K562 treated with DMSO at 1 percent for 48 hours (cell line): ENCODE measurements around the gene COG4. TPM values are rescaled to one million over a fixed set of nuclear protein-coding genes. Genes with fewer than 3 reads are reported as not detected.

Experiments used
- total RNA-seq: library from RNA; unstranded; fragments of 300-600 nt; gene quantifications from 2 replicates; pipeline ENCODE4 v1.2.3, GENCODE V29; 2022; ENCODE audit warnings: low replicate concordance; ENCODE audit errors: extremely low read depth

COG4 gene
- total RNA-seq: 178 TPM in 1 of 2 replicates, not detected in the other

DNA sequence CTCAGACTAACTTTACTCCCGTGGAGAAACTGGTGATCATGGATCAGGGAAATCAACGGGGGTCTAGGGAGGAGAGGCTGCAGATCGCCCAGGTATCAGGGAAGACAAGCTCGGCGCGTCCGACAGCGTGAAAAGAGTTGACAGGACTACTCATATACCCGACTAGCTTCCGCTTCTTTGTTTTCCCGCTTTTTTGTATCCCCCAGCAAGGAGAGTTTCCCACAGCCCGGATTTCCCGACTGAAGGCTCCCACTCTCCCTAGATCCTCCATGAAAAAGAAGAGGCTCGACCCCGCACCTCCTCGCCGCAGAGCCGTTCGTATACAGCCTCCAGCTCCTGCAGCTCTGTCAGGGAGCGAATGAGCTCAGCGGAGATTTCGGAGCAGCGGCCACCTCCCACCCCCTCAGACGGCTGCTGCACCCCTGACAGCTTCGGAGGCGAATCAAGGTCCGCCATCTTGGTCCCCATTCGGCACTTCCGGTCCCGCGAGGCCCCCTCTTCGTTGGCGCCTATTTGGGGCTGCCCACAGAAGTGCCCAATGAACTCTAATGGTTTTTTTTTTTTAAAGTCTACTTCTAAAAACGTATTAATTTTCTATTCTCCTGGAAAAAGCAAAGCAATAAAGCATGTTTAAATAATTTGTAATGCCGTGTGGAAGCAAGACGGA lies at the start of gene COG4:
Gene COG4, minus strand, starts transcription at position 479 of the 667 bp plus-strand sequence. Its CDS starts 11 bp downstream, at position 468.

DNA sequence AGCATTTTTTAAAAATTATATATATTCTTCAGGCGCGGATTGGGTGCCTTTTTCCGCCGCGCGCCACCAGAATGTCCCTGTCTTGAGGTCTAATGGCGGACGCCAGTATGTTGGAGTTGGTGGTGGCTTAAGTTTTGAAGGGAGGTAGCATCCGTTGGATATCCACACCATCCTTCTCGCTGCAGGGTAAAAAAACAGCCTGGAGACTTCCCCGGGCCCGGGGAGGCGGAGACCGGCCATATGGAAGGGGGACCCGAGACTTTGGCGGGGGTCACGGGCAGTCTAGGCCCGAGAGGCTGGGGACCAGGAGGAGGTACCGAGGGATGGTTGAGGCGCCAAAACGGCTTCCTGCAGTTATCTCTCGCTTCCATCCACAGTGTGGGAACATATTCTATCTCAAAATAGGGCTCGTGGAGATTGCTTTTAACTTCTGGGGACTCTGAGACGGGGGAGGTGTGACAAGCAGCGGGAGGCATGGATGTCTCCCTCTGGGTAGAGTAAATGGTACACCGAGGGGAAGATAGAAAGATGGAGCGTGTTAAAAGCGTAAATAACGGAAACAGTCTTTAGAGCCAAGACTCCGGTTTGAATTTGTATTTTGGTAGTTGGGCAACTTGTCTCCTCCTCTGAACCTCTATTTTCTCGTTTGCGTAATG lies 517 bp upstream of the COG4 start, which contains the start of gene SF3B3:
Gene SF3B3, plus strand, starts transcription at position 74 of the 656 bp plus-strand sequence. CDS start 2,841 bp downstream, outside the sequence.

GRCh38 chr16:70454222-70455034 lies 68.9 kb downstream of the COG4 start, which contains the start of gene FCSK:
TSS of gene FCSK (plus strand) at chr16:70454595. CDS start at chr16:70463191, 8,596 bp downstream.

GRCh38 chr16:70438969-70439862 lies 84.1 kb downstream of the COG4 start, which contains the start of gene ST3GAL2:
TSS of gene ST3GAL2 (minus strand) at chr16:70439100. CDS start at chr16:70398530, 40,570 bp downstream.

Other genes with a start within 250 kb of the COG4 start
- gene AARS1, start 234.0 kb downstream of the COG4 start, total RNA-seq: 211 and 608 TPM in 2 replicates
- gene DDX19B, start 224.4 kb downstream of the COG4 start, total RNA-seq: not detected in 2 replicates
- gene DDX19A, start 176.7 kb downstream of the COG4 start, total RNA-seq: not detected in 2 replicates
- not detected in 2 replicates for gene ST3GAL2, start 84.5 kb downstream of the COG4 start, total RNA-seq
- not detected in 2 replicates for gene FCSK, start 69.0 kb downstream of the COG4 start, total RNA-seq
- gene SF3B3, start 262 bp upstream of the COG4 start, total RNA-seq: not detected in 2 replicates
- gene IL34, start 123.0 kb upstream of the COG4 start, total RNA-seq: not detected in 2 replicates
- not detected in 2 replicates for gene MTSS2, start 162.5 kb upstream of the COG4 start, total RNA-seq